ENCODE results near the gene CAMK4. TPM values are rescaled to one million over a fixed set of nuclear protein-coding genes. Genes with fewer than 3 reads are reported as not detected.

The CAMK4 gene
- total RNA-seq, 2 donors from 2014 or later = 3.8 to 6.6 TPM

- no peak for ATAC-seq (ENCODE audit: insufficient number of reproducible peaks, low FRiP score, low read depth)
- H3K27me3 ChIP-seq (replicated peaks; ENCODE audit: insufficient read depth) = no peaks in the 10 kb centered on the region
- DNase-seq (ENCODE audit: low spot score) = no peak
- H3K27ac ChIP-seq = no peak overlapping the region
- no peak overlapping the region for H3K4me3 ChIP-seq
- no peaks in the 10 kb centered on the region for H3K9me3 ChIP-seq
- H3K4me1 ChIP-seq (ENCODE audit: control insufficient read depth in 1 of 2, low read depth in 2 of 2) = no peaks in the 10 kb centered on the region
- no peaks in the 10 kb centered on the region for H3K36me3 ChIP-seq
- TF ChIP-seq CTCF (IDR thresholded peaks at IDR 0.05) = no peak
These were observed 38.6 kb downstream of the CAMK4 start for GRCh38 chr5:111262815-111263214.

GRCh38 chr5:111266491-111266890 is 42.3 kb downstream of the CAMK4 start:
- no peaks in the 10 kb centered on the region for H3K9me3 ChIP-seq
- no peaks in the 10 kb centered on the region for H3K4me1 ChIP-seq (ENCODE audit: control insufficient read depth in 1 of 2, low read depth in 2 of 2)
- DNase-seq (ENCODE audit: low spot score) = no peak
- H3K27me3 ChIP-seq (replicated peaks; ENCODE audit: insufficient read depth) = no peaks in the 10 kb centered on the region
- H3K4me3 ChIP-seq = no peak overlapping the region
- no peaks in the 10 kb centered on the region for H3K36me3 ChIP-seq
- ATAC-seq (ENCODE audit: insufficient number of reproducible peaks, low FRiP score, low read depth) = no peak
- no peak overlapping the region for H3K27ac ChIP-seq
- no peak for TF ChIP-seq CTCF (IDR thresholded peaks at IDR 0.05)

GRCh38 chr5:111268300-111268699 is 44.1 kb downstream of the CAMK4 start:
- no peak overlapping the region for H3K4me3 ChIP-seq
- no peaks in the 10 kb centered on the region for H3K27me3 ChIP-seq (replicated peaks; ENCODE audit: insufficient read depth)
- H3K36me3 ChIP-seq = no peaks in the 10 kb centered on the region
- H3K27ac ChIP-seq = no peak overlapping the region
- no peak for ATAC-seq (ENCODE audit: insufficient number of reproducible peaks, low FRiP score, low read depth)
- H3K9me3 ChIP-seq = no peaks in the 10 kb centered on the region
- no peaks in the 10 kb centered on the region for H3K4me1 ChIP-seq (ENCODE audit: control insufficient read depth in 1 of 2, low read depth in 2 of 2)
- no peak for TF ChIP-seq CTCF (IDR thresholded peaks at IDR 0.05)
- no peak for DNase-seq (ENCODE audit: low spot score)

GRCh38 chr5:111271885-111272284 is 47.7 kb downstream of the CAMK4 start:
- no peak overlapping the region for H3K4me3 ChIP-seq
- no peaks in the 10 kb centered on the region for H3K4me1 ChIP-seq (ENCODE audit: control insufficient read depth in 1 of 2, low read depth in 2 of 2)
- H3K27me3 ChIP-seq (replicated peaks; ENCODE audit: insufficient read depth) = no peaks in the 10 kb centered on the region
- no peaks in the 10 kb centered on the region for H3K36me3 ChIP-seq
- no peaks in the 10 kb centered on the region for H3K9me3 ChIP-seq
- no peak for TF ChIP-seq CTCF (IDR thresholded peaks at IDR 0.05)
- ATAC-seq (ENCODE audit: insufficient number of reproducible peaks, low FRiP score, low read depth) (no peak), DNase-seq (ENCODE audit: low spot score) (no peak)
- no peak overlapping the region for H3K27ac ChIP-seq

- H3K9me3 ChIP-seq = no peaks in the 10 kb centered on the region
- H3K27me3 ChIP-seq (replicated peaks; ENCODE audit: insufficient read depth) = no peaks in the 10 kb centered on the region
- H3K4me3 ChIP-seq = no peak overlapping the region
- TF ChIP-seq CTCF (IDR thresholded peaks at IDR 0.05) = no peak
- H3K27ac ChIP-seq = no peak overlapping the region
- ATAC-seq (ENCODE audit: insufficient number of reproducible peaks, low FRiP score, low read depth) = no peak
- DNase-seq (ENCODE audit: low spot score) = no peak
- H3K36me3 ChIP-seq = no peaks in the 10 kb centered on the region
- no peaks in the 10 kb centered on the region for H3K4me1 ChIP-seq (ENCODE audit: control insufficient read depth in 1 of 2, low read depth in 2 of 2)
These were observed 52.9 kb downstream of the CAMK4 start for GRCh38 chr5:111277061-111277460.

All from thoracic aorta (tissue), 2 donors.